MV-4-11 (cell line): ENCODE results near the gene ABCG1.

ENCODE experiments used
- DNase-seq: peaks from one replicate; lab custom pipeline; 2025; lab: John Stamatoyannopoulos, UW

Gene ABCG1

DNA sequence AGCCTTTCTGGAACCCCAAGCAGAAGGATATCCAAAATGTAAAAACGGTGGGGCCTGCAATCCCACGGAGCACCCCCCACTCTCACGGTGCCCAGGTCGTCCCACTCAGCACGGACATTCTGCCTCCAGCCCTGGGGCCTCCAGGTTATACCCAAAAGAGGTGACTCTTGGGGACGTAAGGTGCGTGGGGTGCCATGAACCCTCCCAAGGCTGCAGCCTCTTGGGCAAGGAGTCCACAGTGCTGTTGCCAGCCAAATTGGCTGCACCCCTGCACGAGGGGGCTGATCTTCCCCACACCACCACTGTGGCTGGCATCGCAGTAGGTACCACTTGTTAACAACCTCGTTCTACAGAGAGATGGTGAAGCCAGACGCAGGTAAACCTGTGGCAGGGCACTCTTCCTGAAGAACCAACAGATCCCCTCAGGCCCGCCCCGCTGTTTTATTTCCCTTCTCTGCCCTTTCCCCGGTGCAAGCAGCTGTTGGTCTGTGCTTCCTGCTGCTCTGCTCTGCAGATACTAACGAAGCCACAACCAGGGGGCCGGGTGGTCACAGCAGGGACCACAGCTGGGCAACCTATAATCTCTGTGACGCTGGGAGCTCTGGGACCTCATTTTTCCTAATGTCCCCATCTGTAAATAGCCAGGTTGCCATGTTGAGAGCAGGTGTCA lies 87.6 kb downstream of the ABCG1 start:
- DNase-seq: no peak

- DNase-seq: no peak
These were observed 88.2 kb downstream of the ABCG1 start for GRCh38 chr21:42307106-42307505.

DNA sequence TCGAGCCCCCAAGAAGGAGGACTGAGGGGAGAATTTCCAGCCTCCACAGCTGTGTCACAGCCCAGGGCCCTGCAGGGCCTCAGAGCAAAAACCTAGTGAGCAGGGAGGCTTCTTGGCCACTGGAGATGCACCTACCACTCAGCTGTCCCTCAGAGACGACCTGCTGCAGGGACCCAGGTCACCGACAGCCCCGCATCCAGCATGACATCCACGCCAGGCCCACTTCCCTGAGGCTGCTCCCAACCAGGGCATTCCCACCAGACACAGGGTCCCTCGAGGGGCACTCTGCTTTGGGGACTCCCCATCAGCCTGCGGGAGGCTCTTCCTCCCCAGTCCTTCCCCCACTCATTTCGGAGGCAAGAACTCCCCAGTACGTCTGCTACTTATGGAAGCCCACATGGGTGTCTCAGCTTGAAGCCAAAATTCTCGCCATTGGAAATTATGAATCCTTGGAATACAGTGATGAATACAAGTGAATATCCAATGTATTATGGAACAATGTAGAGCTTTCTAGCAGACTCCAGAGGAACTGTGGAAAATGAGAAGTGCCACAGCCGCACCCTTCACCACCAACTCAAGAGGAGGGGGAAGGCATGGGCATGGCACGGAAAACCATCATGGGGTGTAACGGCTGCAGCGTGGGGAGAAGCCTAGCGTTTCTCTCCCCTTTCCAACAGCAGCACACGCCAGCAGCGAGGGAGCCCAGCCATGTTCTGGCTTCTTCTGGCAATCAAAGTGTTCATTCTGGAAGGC lies 89.4 kb downstream of the ABCG1 start:
- no peak for DNase-seq

DNA sequence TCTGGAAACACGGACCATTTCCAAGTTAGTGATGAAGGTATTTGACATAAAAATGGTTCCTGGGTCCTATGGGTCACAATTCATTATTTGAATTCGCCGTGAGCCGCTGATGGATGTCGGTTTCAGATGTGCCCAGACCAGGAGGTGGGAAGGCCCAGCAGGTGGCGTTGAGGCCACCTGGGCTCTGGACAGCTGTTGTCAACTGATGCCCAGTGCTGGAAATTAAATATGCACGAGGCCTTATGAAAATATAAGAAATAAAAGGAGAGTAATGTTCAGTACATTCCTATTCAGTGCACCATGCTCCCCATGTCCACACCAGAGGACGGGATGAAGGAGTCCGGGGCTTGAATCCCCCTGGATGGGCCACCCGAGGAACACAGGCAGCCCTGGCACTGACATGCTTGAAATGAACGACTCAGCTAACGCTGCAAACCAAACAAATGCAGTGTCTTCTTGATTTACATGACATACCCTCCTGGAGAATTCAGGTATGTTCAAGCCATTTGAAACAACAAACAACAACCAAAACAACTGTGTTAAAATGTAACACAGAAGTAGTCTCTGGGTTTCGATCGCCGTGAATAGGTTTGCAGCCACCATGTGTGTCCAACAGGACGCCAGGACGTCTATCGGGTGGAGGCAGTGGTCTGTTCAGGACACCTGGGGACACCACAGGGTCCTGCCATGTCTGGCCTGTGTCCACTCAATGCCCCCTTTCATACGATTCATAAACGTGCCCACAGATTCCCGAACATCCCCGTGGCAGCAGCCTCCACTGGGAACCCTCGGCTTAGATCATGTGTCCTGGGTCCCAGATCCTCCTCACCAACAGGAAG lies 90.2 kb downstream of the ABCG1 start:
- no peak for DNase-seq

DNA sequence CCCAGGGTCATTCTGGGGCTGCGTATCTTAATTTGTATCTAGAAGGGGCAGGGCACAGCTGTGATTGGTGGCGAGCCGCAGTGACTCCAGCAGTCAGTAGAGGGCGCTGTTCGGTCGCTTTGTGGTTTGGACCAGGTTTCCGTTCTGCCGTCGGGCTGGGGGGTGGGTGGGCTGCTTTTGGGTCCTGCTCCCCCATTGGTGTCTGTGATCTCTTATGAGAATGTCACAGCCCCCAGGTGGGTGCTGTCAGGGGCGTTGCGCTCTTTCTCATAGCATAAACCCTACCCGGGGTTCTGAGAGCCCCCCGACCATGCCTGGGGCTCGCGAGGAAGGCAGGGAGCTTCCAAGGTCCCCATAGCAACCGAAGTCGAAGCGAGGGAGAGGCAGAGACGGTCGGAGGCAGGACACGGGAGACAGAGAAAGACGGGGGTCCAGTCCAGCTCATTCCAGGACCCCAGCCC lies 90.8 kb downstream of the ABCG1 start:
- peak; percentile 30 for DNase-seq

- no peak for DNase-seq
These were observed 91.6 kb downstream of the ABCG1 start for GRCh38 chr21:42310411-42311001.

DNA sequence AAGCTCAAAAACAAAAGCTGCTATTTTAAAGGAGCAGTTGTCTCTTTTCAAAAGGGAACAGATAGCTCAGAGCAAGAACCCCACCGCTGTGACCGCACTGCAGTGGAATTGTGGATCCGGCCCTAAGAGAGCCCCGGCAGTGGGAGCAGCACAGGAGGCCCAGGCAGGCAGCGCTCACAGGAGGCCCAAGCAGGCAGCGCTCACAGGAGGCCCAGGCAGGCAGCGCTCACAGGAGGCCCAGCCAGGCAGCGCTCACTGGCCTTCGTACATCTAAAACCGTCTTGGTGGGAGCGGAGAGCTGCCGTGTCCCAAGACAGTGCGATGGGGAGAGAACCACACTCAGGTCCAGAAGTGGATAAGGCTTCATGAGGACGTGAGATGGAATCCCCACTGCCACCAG lies 92.2 kb downstream of the ABCG1 start:
- no peak for DNase-seq

GRCh38 chr21:42311816-42312625 lies 93.1 kb downstream of the ABCG1 start:
- no peak for DNase-seq

GRCh38 chr21:42312626-42313104 lies 93.7 kb downstream of the ABCG1 start:
- DNase-seq: no peak

GRCh38 chr21:42313501-42313969 lies 94.6 kb downstream of the ABCG1 start:
- peak; percentile 20 for DNase-seq

DNA sequence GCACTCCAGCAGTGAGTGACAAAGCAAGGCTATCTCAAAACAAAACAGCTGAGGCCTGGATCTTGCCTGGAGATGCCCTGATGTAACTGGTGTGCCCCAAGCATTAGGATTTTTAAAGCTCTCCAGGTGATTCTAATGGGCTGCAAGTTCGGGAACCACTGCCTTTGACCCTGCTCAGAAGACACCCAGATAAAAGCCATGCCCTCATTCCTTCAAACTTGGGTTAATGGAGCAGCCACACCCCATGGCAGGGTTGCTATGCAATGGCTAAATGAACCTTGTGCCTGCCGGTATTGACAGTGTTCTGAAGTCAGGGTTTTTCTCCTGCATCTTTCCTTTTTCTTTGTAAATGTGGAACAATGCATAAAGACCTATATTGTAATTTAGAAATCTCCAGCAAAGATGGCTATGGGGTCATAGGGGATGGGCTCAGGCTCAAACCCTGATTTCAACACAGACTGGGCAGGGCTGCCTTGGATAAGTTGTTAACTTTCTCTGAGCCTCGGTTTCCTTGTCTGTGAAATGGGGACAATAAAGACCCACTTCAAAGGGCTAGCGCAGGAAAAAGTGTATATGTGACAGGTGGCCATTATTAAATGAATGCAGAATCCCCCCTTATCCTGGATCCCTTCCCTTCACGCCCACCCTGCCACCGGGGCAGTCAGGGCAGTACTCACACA lies 95.8 kb downstream of the ABCG1 start:
- no peak for DNase-seq

- no peak for DNase-seq
These were observed 96.5 kb downstream of the ABCG1 start, which contains the start of gene TFF3 for GRCh38 chr21:42315296-42315891. TSS of gene TFF3 (minus strand) at chr21:42315409. CDS start at chr21:42315374, 35 bp downstream.

GRCh38 chr21:42316891-42317290 lies 98.0 kb downstream of the ABCG1 start:
- DNase-seq: no peak

GRCh38 chr21:42317341-42317741 lies 98.4 kb downstream of the ABCG1 start:
- no peak for DNase-seq

GRCh38 chr21:42317826-42318746 lies 99.1 kb downstream of the ABCG1 start:
- no peak for DNase-seq

GRCh38 chr21:42319376-42319775 lies 100.4 kb downstream of the ABCG1 start:
- peak; percentile 73 for DNase-seq

DNA sequence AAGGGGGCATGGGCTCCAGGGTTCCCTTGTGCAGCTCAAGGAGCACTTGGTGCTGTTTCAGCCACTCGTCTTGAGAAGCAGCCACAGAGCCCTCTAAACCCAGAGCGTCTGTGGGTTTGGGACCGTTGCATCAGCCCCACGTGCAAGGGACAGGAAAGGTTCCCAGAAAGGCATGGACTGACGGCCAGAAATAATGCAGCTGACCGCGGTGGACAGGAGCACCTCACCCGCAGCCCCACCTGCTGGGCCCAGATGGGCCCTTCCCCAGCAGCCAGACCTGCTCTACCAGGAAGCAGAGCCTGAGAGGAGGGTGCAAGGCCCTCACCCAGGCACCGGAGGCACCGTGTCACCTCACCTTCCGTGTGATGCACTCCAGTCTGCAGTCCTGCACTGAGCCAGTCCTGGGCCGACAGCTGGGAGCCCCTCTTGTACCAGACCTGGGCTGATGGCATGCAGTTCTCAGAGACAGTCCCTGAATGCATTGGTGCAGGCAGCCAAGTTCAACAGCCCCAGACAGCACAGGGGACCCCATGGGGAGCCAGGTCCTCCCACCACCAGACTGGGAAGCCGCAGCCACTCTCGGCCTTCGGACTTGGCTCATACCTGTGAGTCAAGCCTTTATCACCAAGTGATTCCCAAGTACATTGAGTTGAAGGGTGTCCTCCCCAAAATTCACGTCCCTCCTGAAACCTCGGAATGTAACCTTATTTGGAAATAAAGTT lies 101.1 kb downstream of the ABCG1 start:
- DNase-seq: peak; percentile 62

- no peak for DNase-seq
These were observed 101.9 kb downstream of the ABCG1 start for GRCh38 chr21:42320791-42321190.
